GM19438 (cell line): ENCODE results near the gene CDKN1A.

ENCODE experiments used
- ATAC-seq: cut with Tn5 transposase; IDR thresholded peaks from one replicate; pipeline ENCODE4 v1.9.1; 2021; ENCODE audit warnings: low read depth; ENCODE audit not compliant: unreplicated experiment

Gene CDKN1A

DNA sequence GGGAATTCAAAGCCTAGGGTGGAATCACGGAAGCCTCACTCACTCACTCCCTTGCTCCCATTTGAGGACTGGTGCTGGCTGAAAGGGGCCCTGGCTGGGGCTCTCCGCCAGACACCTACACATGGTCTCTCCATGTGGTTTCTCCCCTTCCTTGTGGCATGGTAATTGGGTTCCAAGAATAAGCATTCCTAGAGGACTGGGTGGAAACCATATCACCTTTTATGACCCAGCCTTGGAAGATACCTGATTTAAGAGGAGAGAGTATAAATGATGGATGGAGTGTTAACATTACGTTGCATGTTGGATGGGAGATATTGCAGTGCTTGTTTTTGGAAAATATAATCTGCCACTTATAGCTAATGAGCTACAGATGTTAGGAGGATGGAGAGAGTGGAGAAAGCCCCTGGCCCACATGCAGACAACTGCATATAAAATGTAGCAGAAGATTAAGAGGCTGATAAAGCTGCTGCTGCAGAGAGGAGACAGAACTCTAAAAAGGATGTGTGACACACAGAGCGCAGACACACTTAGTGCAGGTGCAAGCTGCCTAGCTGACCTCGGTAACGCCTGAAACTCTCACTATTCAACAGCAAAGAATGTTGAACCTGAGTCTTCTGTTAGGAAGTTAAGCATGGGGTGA lies 23.3 kb upstream of the CDKN1A start:
- no peak for ATAC-seq

DNA sequence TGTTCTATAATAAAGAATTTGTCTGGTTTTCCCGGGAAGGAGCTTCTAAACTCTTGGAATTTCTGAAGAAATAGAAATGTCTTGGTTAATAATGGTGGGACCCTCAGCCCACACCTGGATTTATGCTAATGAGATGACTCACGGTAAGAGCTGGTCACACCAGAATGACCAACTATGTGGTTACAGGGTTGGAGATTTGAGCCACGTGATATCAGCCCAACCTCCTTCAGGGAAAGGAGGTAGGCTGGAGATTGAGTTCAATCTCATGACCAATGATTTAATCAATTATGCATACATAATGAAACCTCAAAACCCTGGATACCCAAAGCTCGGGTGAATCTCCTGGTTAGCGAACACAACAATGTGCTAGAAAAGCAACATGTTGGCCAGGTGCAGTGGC lies 22.1 kb upstream of the CDKN1A start:
- no peak for ATAC-seq

DNA sequence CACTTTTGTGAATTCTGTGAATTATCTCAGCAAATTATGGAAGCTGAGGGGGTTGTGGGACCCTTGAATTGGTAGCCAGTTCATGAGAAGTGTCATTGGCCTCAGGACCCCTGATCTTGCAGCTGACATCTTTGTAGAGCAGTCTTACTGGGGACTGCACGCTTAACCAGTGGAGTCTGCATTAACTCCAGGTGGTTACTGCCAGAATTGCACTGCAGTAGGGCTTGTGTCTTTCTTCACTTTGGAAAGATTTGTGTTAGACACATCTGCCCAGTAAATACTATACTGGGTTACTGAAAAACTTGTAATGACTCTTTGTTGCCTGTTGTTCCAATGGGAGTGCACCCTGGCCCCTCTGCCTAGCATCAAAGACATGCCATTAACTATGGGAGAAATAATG lies 21.2 kb upstream of the CDKN1A start:
- ATAC-seq, result no peak

DNA sequence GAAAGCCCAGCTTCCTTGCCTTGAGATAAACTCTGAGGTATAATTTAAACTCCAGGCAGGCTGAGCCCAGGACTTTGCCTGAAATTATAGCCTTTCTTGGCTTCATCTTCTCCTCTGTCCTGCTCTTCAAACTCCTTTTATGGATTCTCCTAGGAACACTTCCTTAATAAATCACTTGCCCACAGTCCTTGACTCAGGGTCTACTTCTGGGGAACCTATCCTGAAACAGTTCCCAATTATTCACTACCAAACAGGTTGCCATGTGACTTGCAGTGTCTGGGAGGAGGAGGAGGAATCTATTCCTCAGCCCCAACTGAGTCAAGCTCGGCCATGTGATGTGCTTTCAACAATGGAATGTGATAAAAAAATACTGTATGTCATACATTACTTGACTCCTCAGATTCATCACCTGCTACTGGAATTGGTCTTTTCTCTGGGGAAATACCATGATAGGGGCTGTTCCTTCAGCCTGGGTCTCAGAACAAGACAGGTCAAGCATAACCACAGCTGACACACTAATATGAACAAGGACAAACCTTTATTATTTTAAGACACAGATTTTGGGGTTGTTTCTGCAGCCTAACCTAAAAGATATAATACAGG lies 20.5 kb upstream of the CDKN1A start:
- ATAC-seq, result no peak

DNA sequence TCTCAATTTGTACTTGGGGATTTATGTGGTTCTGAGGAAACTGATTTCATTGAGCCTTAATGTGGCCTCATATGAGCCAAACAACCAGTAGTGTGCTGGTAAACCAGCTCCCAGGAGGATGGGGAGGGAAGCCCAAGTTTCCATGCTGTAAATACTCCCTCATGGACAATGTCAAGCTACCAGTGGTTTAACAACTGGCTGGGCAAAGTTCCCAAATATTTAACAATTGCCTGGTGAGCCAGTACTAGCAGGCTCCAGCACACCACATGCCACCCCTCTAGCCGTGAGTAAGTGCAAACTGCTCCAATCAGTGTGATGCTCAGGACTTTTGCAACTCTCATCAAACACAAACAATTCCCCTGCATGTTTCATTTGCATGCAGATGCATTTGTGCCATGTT lies 19.2 kb upstream of the CDKN1A start:
- ATAC-seq, result no peak

DNA sequence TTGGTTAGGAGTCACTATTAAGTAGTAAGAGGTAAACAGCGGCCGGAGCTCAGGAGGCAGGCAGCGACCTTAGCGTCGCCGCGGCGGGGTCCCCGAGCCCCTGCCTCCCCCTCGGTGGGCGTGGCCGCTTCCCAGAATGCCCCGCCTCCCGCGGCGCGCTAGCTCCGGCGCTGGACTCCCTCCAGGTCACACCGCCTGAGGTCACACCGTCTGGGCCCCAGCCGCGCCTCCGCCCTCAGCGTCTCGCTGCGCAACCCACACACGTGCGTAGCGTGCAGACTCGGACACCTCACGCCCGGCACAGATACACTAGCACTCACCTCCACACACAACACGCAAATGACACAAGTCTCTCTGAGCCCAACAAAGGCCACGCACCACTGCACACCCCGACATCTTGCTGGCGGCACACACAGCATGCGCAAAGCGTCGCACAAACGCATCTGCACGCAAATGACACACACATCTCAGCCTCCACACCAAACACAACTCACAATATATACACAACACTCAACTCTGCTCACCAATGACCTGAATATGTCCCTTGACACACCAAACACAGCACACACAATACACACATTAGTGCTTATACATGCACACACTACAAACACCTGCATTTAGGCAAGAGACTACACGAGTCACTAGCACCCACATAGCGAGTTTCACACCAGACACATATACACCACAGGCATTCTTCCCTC lies 17.6 kb upstream of the CDKN1A start:
- no peak for ATAC-seq

DNA sequence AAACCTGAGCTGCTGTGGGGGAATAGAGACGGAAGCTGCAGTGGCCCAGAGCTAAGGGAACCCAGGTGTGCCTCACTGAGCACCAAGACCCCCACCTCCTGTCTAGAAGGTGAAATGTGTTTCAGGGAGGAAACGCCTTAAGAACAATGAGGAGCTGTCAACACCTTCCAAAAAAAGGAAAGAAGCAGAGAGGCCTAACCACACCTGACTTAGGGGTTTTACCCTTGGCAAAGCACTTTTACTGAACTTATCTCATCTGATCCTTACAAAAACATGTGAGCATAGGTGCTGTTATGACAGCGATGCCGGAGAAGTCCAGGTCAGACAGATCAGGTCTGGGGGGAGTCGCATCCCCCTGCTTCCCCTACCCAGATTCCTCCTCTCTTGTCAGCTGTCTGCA lies 16.1 kb upstream of the CDKN1A start:
- no peak for ATAC-seq

DNA sequence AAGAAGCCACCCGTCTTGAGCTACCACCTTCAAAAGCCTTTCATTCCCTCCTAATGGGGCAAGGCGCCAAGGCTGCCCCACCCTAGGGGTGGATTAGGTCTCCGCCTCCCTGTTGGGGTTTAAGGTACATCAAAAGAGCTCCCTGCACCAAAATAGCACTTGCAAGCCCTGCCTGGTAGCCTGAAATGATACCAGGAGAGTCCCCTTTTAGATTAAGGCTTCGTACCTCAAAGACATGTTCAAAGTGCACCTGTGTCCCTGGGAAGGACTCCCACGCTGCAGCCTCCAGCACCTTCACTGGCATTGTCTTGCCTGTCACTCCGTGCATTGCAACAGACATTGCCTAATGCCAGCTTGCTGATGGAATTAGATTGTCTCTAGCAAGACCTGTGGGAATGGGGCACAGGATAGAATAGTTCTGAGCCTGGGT lies 15.7 kb upstream of the CDKN1A start:
- ATAC-seq, result no peak

DNA sequence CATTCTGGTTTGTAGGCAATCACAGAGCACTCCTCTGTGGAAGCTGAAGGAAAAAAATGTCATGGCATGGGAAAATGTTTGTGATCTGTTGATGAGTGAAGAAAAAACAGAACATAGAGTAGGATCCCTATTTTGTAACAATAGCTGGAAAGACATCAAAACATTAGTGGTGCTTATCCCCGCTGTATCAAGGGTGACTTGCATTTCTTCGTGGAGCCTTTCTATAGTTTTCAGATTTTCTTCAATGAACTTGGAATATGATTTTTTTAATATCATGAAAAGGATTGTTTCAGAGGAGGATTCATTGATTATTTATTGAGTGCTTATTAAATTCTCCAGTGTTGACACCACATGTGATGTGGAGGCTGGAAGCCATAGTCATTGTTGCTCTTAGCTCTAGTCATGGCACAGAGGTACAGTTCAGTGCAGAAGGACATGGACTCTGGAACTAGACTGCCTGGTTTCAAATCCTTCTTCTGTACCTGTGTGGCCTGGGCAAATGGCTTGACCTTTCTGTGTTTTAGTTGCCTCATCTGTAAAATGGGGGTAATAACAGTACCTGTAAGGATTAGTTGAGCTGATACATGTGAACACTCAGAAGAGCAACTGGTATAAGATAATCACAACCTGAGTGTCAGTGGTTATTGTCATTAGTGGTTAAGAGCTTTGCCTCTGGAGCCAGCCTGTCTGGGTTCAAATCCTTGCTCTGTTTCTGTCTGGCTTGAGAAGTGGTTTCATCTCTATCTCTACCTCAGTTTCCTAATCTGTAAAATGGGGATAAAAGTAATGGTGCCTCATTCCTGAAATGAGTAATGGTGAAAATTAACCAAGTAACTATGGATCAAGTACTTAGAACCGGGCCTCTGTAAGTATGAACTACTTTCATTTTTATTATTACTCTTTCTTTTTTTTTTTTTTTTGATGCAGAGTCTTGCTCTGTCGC lies 14.7 kb upstream of the CDKN1A start:
- no peak for ATAC-seq

DNA sequence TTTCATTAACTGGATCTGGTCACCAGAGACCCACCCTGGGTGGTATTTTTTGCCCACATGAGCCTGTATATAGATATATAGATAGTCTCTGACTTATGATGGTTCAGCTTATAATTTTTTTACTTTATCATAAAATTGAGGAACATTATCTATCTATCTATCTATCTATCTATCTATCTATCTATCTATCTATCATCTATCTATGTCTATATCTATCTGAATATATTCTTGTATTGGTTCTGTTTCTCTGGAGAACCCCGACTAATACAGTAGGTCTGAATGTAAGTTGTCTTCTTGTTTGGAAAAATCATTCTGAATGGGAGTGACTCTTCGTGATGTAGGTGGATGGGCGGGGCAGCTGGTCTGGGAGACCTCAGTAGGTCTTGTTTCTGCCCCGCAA lies 13.3 kb upstream of the CDKN1A start:
- ATAC-seq, result no peak

DNA sequence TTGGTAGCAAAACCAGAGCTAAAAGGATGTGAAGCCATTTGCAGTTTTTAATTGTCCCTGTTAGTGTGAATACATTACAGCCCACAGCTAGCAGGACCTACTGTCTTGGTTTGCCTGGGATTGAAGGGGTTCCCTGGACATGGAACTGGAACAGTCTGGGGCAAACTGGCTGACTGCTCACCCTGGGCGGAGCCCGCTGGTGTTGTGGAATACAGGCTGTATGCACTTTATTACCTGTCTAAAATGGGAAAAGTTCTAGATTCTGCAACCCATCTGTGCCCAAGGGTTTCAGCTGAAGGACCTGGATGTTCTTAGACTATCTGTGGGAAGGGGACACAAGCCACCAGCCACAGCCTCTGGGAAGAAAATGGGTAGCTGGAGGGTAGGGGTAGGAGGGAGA lies 12.2 kb upstream of the CDKN1A start:
- ATAC-seq, result no peak

DNA sequence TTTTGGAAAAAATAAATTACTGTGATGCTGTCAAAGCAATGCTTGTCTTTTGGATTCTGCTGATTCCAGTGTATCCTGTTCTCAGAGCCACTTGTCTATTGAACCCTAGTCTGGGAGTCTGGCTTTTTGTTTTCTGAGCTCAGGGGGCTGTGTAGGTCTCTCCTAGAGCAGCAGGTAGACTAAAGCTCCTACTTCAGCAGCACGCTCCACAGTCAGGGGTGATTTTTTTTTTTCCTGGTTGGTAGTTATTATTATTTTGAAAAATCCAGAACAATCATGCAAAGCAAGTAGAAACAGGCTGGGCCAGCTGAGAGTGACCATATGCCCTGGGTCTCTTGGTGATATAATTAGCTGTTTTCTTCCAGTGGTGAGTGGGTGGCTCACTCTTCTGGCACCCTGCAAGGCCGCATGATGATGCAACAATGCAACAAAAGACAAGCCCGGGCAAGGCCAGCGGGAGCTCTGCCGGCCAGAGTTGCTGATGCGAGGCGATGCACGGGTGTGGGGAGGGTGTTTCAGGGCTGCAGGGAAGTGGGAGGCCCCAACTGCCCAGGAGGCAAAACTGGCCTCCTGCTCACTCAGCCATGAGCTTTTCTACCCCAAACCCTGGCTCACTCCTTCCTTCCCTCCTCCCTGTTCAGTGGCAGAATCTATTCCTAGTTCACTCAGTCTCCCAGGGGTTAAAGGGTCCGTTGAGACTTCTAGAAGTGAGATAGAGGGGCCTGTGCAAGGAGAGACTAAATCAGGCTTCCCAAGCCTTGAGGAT lies 11.5 kb upstream of the CDKN1A start:
- peak; percentile 76 for ATAC-seq

DNA sequence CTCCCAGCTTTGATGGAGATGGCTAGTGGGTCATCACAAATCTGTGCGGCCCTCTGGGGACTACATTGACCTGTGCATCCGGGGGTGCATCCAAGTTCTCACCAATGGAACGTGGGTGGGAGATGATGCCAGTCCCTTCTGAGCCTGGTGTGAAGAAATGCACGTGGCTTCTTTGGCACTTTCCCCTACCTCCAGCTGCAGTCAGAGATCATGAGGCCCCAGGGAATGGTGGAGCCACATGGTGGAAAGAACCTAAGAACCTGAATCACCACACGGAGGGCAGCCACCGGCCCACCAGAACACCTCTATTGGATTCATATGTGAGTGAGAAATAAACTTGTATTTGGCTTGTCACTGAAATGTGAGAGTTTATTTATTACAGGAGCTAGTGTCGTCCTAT lies 9.9 kb upstream of the CDKN1A start:
- no peak for ATAC-seq

DNA sequence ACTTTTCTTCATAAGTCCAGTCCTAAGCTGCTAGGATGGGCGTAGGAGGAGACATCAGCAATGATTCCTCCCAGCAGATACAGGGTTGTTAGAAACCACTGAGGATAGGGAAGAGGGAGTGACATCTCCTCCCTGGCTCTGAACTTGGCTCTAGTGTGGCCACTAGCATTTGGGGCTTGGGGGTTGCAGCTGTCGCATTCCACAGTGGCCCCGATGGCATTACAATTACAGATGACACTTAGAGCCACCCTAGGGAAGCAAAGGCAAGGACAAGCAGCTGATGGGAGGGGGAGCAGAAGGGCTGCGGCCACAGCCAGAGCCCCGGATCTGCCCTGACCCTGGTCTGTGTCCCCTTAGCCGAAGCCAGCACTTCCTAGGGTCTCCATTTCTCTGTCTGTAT lies 9.5 kb upstream of the CDKN1A start:
- ATAC-seq, result no peak

DNA sequence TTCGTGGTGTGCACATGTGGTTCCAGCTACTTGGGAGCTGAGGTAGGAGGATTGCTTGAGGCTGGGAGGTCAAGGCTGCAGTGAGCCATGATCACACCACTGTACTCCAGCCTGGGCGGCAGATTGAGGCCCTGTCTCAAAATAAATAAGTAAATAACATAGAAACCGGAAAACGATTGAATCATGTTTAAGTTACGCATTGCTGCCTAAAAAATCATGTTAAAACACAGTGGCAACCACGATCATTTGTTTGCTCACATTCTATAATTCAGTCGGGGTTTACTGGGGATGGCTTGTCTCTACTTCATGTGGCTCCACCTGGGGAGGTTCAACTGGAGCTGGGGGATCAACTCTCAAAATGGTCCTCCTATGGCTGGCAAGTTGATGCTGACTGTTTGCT lies 8.2 kb upstream of the CDKN1A start:
- no peak for ATAC-seq

DNA sequence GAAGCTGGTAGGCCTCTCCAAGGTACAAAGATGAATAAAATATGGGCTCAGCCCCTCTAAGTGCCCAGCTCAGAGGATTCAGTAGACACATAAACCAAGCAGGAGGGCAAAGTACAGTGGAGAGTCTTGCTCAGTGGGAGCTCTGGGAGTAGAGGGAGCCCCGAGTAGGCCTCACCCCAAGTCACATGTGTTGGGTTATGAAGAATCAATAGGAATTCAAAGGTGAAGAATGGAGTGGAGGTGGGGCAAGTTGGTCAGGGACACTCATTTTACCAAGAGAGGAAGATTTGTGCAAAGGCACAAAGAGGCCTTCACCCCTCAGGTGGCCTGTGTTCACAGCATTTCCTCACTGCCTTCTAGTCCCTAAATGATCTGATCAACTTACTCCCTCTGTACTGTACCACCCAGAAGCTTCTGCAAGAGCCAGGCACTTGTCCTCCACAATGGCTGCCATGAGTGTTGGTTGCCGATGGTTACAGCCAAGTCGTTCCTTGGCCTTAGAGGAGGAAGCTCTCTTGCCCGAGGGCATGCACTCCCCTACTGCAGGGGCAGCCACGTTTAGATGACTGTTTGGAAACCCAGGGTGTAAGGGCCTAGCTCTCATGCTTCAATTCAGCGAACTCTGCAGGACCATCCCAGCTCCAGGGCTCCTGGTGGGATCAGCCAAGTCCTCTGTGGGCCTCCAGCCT lies 6.7 kb upstream of the CDKN1A start:
- no peak for ATAC-seq

DNA sequence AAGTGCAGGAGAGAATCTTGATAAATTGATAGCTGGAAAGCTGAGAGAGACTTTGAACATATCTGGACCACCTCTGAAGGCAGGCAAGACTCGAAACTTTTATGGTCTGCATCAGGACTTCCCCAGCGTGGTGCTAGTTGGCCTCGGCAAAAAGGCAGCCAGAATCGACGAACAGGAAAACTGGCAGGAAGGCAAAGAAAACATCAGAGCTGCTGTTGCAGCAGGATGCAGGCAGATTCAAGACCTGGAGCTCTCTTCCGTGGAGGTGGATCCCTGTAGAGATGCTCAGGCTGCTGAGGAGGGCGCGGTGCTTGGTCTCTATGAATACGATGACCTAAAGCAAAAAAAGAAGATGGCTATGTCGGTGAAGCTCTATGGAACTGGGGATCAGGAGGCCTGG lies 4.6 kb upstream of the CDKN1A start:
- no peak for ATAC-seq

DNA sequence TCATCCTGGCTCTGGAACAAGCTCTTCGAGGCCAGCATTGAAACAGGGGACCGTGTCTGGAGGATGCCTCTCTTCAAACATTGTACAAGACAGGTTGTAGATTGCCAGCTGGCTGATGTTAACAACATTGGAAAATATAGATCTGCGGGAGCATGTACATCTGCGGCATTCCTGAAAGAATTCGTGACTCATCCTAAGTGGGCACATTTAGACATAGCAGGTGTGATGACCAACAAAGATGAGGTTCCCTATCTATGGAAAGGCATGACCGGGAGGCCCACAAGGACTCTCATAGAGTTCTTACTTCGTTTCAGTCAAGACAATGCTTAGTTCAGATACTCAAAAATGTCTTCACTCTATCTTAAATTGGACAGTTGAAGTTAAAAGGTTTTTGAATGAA lies 3.6 kb upstream of the CDKN1A start:
- no peak for ATAC-seq

DNA sequence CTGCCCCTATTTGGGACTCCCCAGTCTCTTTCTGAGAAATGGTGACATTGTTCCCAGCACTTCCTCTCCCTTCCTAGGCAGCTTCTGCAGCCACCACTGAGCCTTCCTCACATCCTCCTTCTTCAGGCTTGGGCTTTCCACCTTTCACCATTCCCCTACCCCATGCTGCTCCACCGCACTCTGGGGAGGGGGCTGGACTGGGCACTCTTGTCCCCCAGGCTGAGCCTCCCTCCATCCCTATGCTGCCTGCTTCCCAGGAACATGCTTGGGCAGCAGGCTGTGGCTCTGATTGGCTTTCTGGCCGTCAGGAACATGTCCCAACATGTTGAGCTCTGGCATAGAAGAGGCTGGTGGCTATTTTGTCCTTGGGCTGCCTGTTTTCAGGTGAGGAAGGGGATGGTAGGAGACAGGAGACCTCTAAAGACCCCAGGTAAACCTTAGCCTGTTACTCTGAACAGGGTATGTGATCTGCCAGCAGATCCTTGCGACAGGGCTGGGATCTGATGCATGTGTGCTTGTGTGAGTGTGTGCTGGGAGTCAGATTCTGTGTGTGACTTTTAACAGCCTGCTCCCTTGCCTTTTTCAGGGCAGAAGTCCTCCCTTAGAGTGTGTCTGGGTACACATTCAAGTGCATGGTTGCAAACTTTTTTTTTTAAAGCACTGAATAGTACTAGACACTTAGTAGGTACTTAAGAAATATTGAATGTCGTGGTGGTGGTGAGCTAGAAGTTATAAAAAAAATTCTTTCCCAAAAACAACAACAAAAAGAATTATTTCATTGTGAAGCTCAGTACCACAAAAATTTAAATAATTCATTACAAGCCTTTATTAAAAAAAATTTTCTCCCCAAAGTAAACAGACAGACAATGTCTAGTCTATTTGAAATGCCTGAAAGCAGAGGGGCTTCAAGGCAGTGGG lies 2.1 kb upstream of the CDKN1A start:
- no peak for ATAC-seq
